Peyer's patch (tissue), 4 donors: ENCODE measurements around the gene ADRB2. TPM values are rescaled to one million over a fixed set of nuclear protein-coding genes. Genes with fewer than 3 reads are reported as not detected.

Source experiments
- DNase-seq, 3 donors: peaks; one replicate each; pipeline ENCODE4 v3.0.0-alpha.2; 2017 to 2019
- H3K27ac ChIP-seq, 4 donors: fragments of 200-600 bp; sonication (generic); one replicate each; pipeline ENCODE4 v1.5.1; 2016 to 2019
- H3K27me3 ChIP-seq, 2 donors: fragments of 200-600 bp; sonication (generic); one replicate each; pipeline ENCODE4 v1.5.1; 2019
- H3K36me3 ChIP-seq, 3 donors: fragments of 200-600 bp; sonication (generic); one replicate each; pipeline ENCODE4 v1.5.1; 2016 to 2019
- H3K4me1 ChIP-seq, 4 donors: fragments of 200-600 bp; sonication (generic); one replicate each; pipeline ENCODE4 v1.5.1; 2016 to 2019
- H3K4me3 ChIP-seq, 4 donors: fragments of 200-600 bp; sonication (generic); 1 replicate in 3 of 4; 2 replicates in 1 of 4; pipeline ENCODE4 v1.5.1; 2016 to 2019; ENCODE audit warnings: mild to moderate bottlenecking in 1 of 4
- H3K9me3 ChIP-seq, 4 donors: fragments of 200-600 bp; sonication (generic); one replicate each; pipeline ENCODE4 v1.5.1; 2016 to 2019; ENCODE audit warnings: mild to moderate bottlenecking in 1 of 4
- POLR2A ChIP-seq, 2 donors: fragments of 450-650 bp; IDR thresholded peaks; one replicate each; pipeline ENCODE4 v1.5.1; 2017; ENCODE audit warnings: antibody characterized with exemption in 2 of 2, mild to moderate bottlenecking in 2 of 2, moderate library complexity in 2 of 2
- total RNA-seq, 4 donors: library from RNA; depleted of rRNA; stranded (reverse); fragments of >200 nt; gene quantifications; one replicate each; pipeline ENCODE4 v1.1.0, GENCODE V29; 2016
- TF ChIP-seq, protein P1 (sequence below), 6 experiments: fragments of 450-650 bp in 4 of 6; fragments of 200-600 bp in 2 of 6; sonication (generic) in 1 of 6; IDR thresholded peaks; one replicate each; pipeline ENCODE4 v1.5.1; 2017 to 2019; ENCODE audit warnings: antibody characterized with exemption in 6 of 6, mild to moderate bottlenecking in 3 of 6, moderate library complexity in 1 of 6

ADRB2 gene
- total RNA-seq, 4 donors from 2014 or later = 0.53 to 7.4 (median 1.7) TPM

DNA sequence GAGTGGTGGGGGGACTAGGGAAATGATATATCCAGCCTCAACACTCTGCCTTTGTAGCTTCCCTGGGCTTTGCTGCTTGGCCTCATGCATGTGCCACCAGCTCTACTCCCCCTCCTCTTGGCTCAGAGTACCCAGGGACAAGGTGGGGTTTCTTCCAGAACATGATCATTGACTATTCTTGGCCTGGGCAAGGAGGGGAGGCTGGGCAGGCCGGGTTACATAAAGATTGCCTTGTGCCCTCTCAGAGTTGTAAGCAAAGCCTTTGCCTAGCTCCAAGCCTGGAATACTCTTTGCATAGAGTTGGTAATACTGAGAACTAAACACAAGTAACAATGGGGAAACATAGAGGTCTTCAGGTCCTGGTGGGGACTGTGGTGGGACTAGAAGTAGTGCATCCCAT is 11.9 kb downstream of the ADRB2 start:
- TF ChIP-seq POLR2A (IDR thresholded peaks at IDR 0.05) = no peak
- TF ChIP-seq, protein P1, sequence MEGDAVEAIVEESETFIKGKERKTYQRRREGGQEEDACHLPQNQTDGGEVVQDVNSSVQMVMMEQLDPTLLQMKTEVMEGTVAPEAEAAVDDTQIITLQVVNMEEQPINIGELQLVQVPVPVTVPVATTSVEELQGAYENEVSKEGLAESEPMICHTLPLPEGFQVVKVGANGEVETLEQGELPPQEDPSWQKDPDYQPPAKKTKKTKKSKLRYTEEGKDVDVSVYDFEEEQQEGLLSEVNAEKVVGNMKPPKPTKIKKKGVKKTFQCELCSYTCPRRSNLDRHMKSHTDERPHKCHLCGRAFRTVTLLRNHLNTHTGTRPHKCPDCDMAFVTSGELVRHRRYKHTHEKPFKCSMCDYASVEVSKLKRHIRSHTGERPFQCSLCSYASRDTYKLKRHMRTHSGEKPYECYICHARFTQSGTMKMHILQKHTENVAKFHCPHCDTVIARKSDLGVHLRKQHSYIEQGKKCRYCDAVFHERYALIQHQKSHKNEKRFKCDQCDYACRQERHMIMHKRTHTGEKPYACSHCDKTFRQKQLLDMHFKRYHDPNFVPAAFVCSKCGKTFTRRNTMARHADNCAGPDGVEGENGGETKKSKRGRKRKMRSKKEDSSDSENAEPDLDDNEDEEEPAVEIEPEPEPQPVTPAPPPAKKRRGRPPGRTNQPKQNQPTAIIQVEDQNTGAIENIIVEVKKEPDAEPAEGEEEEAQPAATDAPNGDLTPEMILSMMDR (IDR thresholded peaks at IDR 0.05) = no peak
- Histone ChIP-seq H3K4me3 (no peak overlapping the region), H3K27ac (no peak overlapping the region), H3K36me3 (no peaks in the 10 kb centered on the region), H3K4me1 (peaks cover 0 to under 1% (median 0%) of the 10 kb centered on the region in 4 donors), H3K27me3 (no peaks in the 10 kb centered on the region), H3K9me3 (no peaks in the 10 kb centered on the region)
- no peak for DNase-seq

DNA sequence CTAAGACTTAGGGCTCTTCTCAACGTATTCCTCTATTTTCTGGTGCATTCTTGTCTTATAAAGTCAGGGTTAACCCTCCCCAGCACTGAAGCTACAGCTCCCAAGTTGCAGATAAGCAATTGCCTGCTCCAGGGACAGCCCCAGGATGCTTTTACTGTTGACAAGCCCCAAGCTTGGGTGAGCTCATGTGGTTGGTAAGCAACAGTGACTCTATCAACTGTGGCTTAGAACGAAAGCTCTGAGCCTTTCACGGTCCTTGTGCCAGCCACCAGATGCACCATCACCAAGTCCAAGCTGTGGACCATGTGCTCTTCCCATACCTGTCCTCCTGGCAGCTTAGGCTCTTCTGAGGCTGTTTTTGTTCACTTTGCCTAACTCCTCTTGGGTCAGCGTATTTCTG is 13.5 kb downstream of the ADRB2 start:
- no peaks in the 10 kb centered on the region for H3K9me3 ChIP-seq
- H3K4me3 ChIP-seq = no peak overlapping the region
- no peaks in the 10 kb centered on the region for H3K36me3 ChIP-seq
- TF ChIP-seq, protein P1 (IDR thresholded peaks at IDR 0.05) = no peak
- no peak for TF ChIP-seq POLR2A (IDR thresholded peaks at IDR 0.05)
- H3K27ac ChIP-seq = no peak overlapping the region
- H3K27me3 ChIP-seq = no peaks in the 10 kb centered on the region
- DNase-seq = no peak
- no peaks in the 10 kb centered on the region for H3K4me1 ChIP-seq

DNA sequence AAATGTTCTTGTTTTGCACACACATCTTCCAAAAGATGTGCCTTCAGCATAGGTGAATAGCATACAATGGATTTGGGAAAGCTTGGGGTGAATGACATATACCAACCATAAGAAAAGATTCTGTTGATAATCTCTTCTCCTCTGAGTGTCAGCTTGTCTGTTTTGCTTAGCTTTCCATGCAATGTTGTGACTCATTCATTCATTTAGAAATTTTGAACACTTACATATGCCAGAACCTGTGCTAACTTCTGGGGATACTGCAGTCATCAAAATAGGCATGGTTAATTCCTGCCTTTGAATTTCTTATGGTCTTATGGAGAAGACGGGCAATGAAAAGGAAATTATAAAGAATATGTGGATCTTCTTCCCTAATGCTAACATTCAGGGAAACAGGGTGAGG is 14.1 kb downstream of the ADRB2 start:
- DNase-seq = no peak
- Histone ChIP-seq H3K4me3 (no peak overlapping the region), H3K4me1 (no peaks in the 10 kb centered on the region), H3K36me3 (no peaks in the 10 kb centered on the region), H3K27me3 (no peaks in the 10 kb centered on the region), H3K9me3 (no peaks in the 10 kb centered on the region), H3K27ac (no peak overlapping the region)
- TF ChIP-seq, protein P1 (IDR thresholded peaks at IDR 0.05) = no peak
- TF ChIP-seq POLR2A (IDR thresholded peaks at IDR 0.05) = no peak

DNA sequence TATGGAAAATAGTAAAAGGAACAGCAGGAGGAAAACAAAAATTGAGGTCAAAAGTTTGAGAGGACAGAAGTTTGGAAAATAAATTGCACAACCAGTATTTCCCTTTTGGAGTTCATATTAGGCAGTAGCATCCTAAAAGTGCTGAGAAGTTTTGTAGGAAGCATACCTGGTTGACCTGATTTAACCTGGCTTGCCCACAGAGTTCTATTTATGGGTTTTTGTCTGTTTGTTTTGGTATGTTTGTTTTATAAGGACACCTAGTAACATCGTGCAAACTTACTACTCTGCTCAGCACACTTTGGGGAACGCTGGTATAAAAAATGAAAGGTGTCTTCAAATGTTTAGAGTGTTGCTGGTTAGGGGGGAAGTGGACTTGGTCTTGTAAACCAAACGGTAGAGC is 15.1 kb downstream of the ADRB2 start:
- no peaks in the 10 kb centered on the region for H3K36me3 ChIP-seq
- TF ChIP-seq POLR2A (IDR thresholded peaks at IDR 0.05) = no peak
- no peak overlapping the region for H3K27ac ChIP-seq
- no peaks in the 10 kb centered on the region for H3K9me3 ChIP-seq
- H3K4me3 ChIP-seq = no peak overlapping the region
- DNase-seq = no peak
- H3K27me3 ChIP-seq = no peaks in the 10 kb centered on the region
- H3K4me1 ChIP-seq = no peaks in the 10 kb centered on the region

DNA sequence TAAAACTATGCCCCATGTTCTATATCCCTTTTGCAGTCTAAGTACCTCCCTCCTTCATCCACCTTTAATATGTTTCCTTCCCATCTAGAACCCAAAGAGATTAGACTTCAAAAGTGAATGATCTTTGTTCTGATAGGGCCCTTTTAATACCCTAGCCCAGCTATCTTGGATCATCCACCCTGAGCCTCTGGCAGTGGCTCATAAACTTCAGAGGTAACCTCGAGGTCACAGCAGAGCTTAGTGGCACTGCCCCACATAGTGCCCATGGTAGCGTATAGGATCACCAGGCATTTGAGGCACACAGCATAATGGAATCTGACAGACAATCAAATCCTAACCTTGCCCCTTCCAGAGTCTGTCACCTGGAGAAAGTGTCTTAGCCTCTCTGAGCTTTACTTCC is 15.8 kb downstream of the ADRB2 start:
- TF ChIP-seq, protein P1 (IDR thresholded peaks at IDR 0.05) = no peak
- no peak for TF ChIP-seq POLR2A (IDR thresholded peaks at IDR 0.05)
- no peaks in the 10 kb centered on the region for H3K36me3 ChIP-seq
- H3K27me3 ChIP-seq = no peaks in the 10 kb centered on the region
- no peaks in the 10 kb centered on the region for H3K9me3 ChIP-seq
- H3K27ac ChIP-seq = no peak overlapping the region
- H3K4me1 ChIP-seq = no peaks in the 10 kb centered on the region
- DNase-seq = no peak
- no peak overlapping the region for H3K4me3 ChIP-seq

DNA sequence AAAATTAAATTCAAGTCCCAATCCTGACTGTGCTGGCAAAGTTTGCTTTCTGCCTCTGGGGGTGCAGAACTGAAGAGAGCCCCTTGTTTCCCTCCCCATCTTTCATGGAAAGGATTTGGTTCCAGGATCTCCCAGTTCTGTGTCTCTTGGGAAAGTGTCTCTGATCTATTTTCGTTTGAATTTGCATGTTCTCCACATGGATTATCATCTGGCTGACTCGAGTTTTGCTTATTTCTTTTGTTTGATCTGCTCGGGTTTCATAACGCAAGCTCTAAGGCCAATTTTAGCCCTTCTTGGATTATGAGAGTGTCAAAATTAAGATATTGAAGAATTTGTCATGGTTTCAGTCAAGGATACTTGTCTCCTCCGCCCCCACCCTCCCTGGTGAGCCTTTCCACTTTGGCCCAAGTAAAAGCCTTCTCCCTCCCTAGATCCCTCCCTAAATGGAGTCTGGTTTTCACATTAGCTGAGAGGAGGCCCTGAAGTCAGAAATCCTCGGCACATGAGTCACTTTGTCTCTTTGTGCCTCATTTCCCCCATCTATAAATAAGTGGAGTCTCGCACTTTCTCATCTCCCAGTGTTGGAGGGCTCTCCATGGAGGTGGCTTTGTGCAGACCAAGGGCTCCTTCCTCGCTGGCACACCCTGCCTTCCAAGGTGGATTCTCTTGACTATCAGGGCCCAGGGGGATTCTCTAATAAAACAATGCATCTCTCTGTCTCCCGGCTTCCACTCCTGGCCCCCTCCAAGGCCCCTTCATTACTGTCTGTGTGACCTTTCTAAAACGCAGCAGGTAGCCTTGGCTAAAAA is 17.3 kb downstream of the ADRB2 start:
- TF ChIP-seq, protein P1 (IDR thresholded peaks at IDR 0.05) = no peak
- no peak for TF ChIP-seq POLR2A (IDR thresholded peaks at IDR 0.05)
- no peaks in the 10 kb centered on the region for H3K36me3 ChIP-seq
- DNase-seq = no peak
- no peak overlapping the region for H3K27ac ChIP-seq
- no peaks in the 10 kb centered on the region for H3K9me3 ChIP-seq
- H3K27me3 ChIP-seq = no peaks in the 10 kb centered on the region
- H3K4me1 ChIP-seq = no peaks in the 10 kb centered on the region
- no peak overlapping the region for H3K4me3 ChIP-seq
